OCI-LY7 (cell line): Measurements from ENCODE around the gene CLEC4G. TPM values are rescaled to one million over a fixed set of nuclear protein-coding genes. Genes with fewer than 3 reads are reported as not detected.

Experiments
- BruUV-seq: library from RNA; stranded (reverse); fragments of 400-500 nt; replicated peaks from 2 replicates; lab custom pipeline; 2021; lab: Mats Ljungman, UMichigan
- CTCF ChIA-PET: fragments of 300-600 bp; sonication (Branson Sonifier 250); formaldehyde crosslinking; loops from one replicate; lab custom pipeline; 2022; ENCODE audit warnings: antibody characterized with exemption; ENCODE audit not compliant: unreplicated experiment; lab: Charles Lee
- POLR2A ChIA-PET: fragments of 300-600 bp; sonication (Branson Sonifier 250); formaldehyde crosslinking; loops from one replicate; lab custom pipeline; 2022; ENCODE audit warnings: antibody characterized with exemption; lab: Charles Lee
- DNase-seq: peaks from one replicate; pipeline ENCODE4 v3.0.0-alpha.2; 2015; ENCODE audit warnings: low spot score
- H2AFZ ChIP-seq: fragments of 200-600 bp; sonication (generic), shearing (Covaris generic); 2 replicates; pipeline ENCODE4 v1.6.1; 2014; ENCODE audit warnings: mild to moderate bottlenecking, antibody characterized with exemption, low read length, moderate library complexity
- H3K27ac ChIP-seq: fragments of 200-600 bp; sonication (generic); 2 replicates; pipeline ENCODE4 v1.5.1; 2014; ENCODE audit warnings: mixed run types, low read depth, mild to moderate bottlenecking, moderate library complexity, low read length, inconsistent platforms; ENCODE audit not compliant: poor library complexity, severe bottlenecking
- H3K36me3 ChIP-seq: fragments of 200-600 bp; sonication (generic); 2 replicates; pipeline ENCODE4 v1.6.1; 2014; ENCODE audit warnings: mild to moderate bottlenecking, antibody characterized with exemption, low read length, moderate library complexity, mixed read lengths; ENCODE audit not compliant: insufficient read depth
- H3K4me1 ChIP-seq: fragments of 200-600 bp; sonication (generic); 2 replicates; pipeline ENCODE4 v1.5.1; 2014; ENCODE audit warnings: mild to moderate bottlenecking, low read length; ENCODE audit not compliant: insufficient read depth, poor library complexity, severe bottlenecking
- H3K4me2 ChIP-seq: fragments of 200-600 bp; sonication (generic); 2 replicates; pipeline ENCODE4 v1.6.1; 2014; ENCODE audit warnings: mild to moderate bottlenecking, low read length
- H3K4me3 ChIP-seq: fragments of 200-600 bp; sonication (generic); 2 replicates; pipeline ENCODE4 v1.5.1; 2014; ENCODE audit warnings: mild to moderate bottlenecking, low read depth, low read length; ENCODE audit not compliant: poor library complexity, severe bottlenecking
- H3K79me2 ChIP-seq: fragments of 200-600 bp; sonication (generic); 2 replicates; pipeline ENCODE4 v1.6.1; 2016; ENCODE audit warnings: low read depth, mild to moderate bottlenecking, low read length, moderate library complexity, mixed read lengths; ENCODE audit not compliant: insufficient read depth
- H3K9me2 ChIP-seq: fragments of 200-600 bp; sonication (generic); 2 replicates; pipeline ENCODE4 v1.6.1; 2016; ENCODE audit warnings: mild to moderate bottlenecking, low read length, mixed read lengths; ENCODE audit not compliant: insufficient read depth
- H3K9me3 ChIP-seq: fragments of 200-600 bp; sonication (generic); 2 replicates; pipeline ENCODE4 v1.6.1; 2014; ENCODE audit warnings: mild to moderate bottlenecking, mixed run types, low read length, mixed read lengths
- H4K20me1 ChIP-seq: fragments of 200-600 bp; sonication (generic); 2 replicates; pipeline ENCODE4 v1.6.1; 2014; ENCODE audit warnings: mild to moderate bottlenecking, antibody characterized with exemption, low read length, moderate library complexity, mixed read lengths; ENCODE audit not compliant: insufficient read depth
- EZH2phosphoT487 ChIP-seq: fragments of 200-600 bp; sonication (generic); IDR thresholded peaks from 2 replicates; pipeline ENCODE4 v1.6.1; 2018; ENCODE audit warnings: low read depth, borderline replicate concordance, mild to moderate bottlenecking, mixed run types, antibody characterized with exemption, low read length, moderate library complexity, mixed read lengths
- intact Hi-C: fragments of 100-400 bp; cut with micrococcal nuclease; formaldehyde crosslinking; loops from one replicate; pipeline ENCODE4 v1.10.0; 2022; ENCODE audit not compliant: unreplicated experiment
- total RNA-seq, 2 experiments: library from RNA; depleted of rRNA in 1 of 2; stranded (reverse); fragments of >200 nt in 1 of 2; shearing (Covaris generic) in 1 of 2; gene quantifications; 2 replicates each; pipeline ENCODE4 v1.2.3, GENCODE V29; 2014 to 2022
- TF ChIP-seq, protein P1 (sequence below): fragments of 200-600 bp; sonication (generic); conservative IDR thresholded peaks from 2 replicates; pipeline ENCODE4 v1.5.1; 2014; ENCODE audit warnings: mild to moderate bottlenecking, antibody characterized with exemption, low read length, moderate library complexity, mixed read lengths

CLEC4G gene
- total RNA-seq, 2 experiments from 2014 or later = not detected

DNA sequence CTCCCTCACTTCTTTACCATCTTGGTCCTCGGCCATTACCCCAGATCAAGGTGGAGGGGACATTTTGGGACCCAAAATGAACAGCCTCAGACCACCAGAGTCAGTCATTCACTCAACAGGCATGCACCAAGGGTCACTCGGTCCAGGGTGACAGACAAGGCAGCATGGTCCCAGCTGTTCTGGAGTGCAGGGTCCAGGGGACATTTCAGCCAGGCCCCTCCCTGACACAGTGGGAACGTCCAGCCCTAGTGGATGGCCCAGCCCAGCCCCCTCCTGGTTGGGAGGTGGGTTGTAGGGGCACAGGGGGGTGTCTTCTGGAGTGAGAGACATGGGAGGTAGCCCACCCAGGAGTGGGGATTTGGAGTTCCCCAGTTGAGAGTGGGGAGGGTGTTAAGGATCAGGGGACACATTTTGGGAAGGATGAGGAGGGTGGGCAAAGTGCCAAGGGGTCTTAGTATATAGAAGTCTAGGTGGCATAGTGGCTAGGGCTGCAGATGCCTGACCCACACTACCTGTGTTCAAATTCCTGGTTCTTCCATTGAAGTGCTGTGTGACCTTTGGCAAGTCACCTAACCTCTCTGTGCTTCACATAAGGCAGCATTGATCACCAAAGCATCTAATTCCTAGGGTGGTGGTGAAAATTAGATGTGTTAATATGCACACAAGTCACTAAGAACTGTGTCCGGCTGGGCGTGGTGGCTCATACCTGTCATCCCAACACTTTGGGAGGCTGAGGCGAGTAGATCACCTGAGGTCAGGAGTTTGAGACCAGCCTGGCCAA is 27.4 kb downstream of the CLEC4G start:
- CTCF ChIA-PET = no interaction called here
- no peak for DNase-seq
- peaks cover 84% of the 10 kb centered on the region for H3K4me1 ChIP-seq
- intact Hi-C loops = no loop called here
- POLR2A ChIA-PET = no interaction called here
- no TSS peak for BruUV-seq
- H3K4me3 ChIP-seq = no peak overlapping the region
- TF ChIP-seq EZH2phosphoT487 = no peak
- TF ChIP-seq, protein P1, sequence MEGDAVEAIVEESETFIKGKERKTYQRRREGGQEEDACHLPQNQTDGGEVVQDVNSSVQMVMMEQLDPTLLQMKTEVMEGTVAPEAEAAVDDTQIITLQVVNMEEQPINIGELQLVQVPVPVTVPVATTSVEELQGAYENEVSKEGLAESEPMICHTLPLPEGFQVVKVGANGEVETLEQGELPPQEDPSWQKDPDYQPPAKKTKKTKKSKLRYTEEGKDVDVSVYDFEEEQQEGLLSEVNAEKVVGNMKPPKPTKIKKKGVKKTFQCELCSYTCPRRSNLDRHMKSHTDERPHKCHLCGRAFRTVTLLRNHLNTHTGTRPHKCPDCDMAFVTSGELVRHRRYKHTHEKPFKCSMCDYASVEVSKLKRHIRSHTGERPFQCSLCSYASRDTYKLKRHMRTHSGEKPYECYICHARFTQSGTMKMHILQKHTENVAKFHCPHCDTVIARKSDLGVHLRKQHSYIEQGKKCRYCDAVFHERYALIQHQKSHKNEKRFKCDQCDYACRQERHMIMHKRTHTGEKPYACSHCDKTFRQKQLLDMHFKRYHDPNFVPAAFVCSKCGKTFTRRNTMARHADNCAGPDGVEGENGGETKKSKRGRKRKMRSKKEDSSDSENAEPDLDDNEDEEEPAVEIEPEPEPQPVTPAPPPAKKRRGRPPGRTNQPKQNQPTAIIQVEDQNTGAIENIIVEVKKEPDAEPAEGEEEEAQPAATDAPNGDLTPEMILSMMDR = no peak
- H3K9me3 ChIP-seq = no peaks in the 10 kb centered on the region
- H2AFZ ChIP-seq = no peak overlapping the region
- H4K20me1 ChIP-seq = no peaks in the 10 kb centered on the region
- no peak overlapping the region for H3K27ac ChIP-seq
- H3K79me2 ChIP-seq = no peaks in the 10 kb centered on the region
- no peak overlapping the region for H3K4me2 ChIP-seq
- no peaks in the 10 kb centered on the region for H3K36me3 ChIP-seq
- no peaks in the 10 kb centered on the region for H3K9me2 ChIP-seq

DNA sequence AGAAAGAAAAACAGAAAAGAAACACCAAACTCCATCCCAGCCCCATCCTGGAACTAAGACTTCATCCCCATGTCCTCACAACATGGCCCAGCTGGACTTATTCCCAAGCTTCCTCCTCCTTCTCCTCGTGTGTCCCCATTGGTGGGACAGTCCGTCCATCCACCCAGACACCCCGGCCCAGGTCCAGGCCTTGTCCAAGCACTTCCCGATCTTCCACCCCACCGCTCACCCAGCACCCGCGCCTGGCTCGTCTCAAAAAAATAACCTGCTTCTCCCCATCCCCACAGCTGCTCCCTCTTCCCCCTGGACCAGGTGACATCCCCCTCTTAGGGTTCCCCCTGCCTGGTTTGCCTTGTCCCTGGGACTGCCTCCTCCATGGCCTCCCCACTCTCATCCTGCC is 28.6 kb downstream of the CLEC4G start:
- Histone ChIP-seq H3K36me3 (no peaks in the 10 kb centered on the region), H4K20me1 (no peaks in the 10 kb centered on the region), H3K4me1 (peaks cover 81% of the 10 kb centered on the region), H3K79me2 (no peaks in the 10 kb centered on the region), H3K9me3 (no peaks in the 10 kb centered on the region), H3K9me2 (no peaks in the 10 kb centered on the region), H3K4me3 (no peak overlapping the region), H3K27ac (no peak overlapping the region), H3K4me2 (no peak overlapping the region), H2AFZ (no peak overlapping the region)
- DNase-seq = no peak
- BruUV-seq = no TSS peak
- CTCF ChIA-PET = interaction anchor here (0.8 kb wide), 1 partner anchor 16 kb away, joined by 4 read pairs; no protein-coding TSS in a partner anchor
- intact Hi-C loops = loop anchor here (2.0 kb wide), 1 partner anchor 23 kb away; the partner anchor contains the start of gene TRAPPC5
- no peak for TF ChIP-seq EZH2phosphoT487
- TF ChIP-seq, protein P1 = no peak
- POLR2A ChIA-PET = interaction anchor here (0.6 to 0.7 kb wide), 2 partner anchors 79 to 98 kb away, joined by 4 to 8 read pairs; no protein-coding TSS in a partner anchor
